ENCODE measurements around the gene WDR64.

Gene WDR64

DNA sequence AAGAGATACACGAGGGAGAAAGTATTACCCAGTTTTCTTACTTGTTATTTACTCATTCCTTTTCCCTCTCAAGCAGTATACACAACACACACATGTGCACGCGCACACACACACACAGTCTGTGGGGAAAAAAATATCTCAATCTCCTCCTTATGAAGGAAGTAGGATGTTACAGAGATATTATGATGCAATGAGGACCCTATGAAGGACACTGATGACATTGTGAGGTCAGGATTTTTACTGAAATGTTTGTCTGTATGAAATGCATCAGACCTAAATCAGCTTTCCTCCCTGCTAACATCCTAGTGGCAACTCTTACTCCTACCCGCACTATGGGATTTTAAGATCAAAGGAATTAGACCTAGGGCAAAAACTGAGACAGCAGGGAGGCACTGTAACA, at the start of gene WDR64:
Gene WDR64, plus strand, starts transcription at position 270 of the 400 bp plus-strand sequence. CDS start 204 bp downstream, outside the sequence.
- DNase-seq, result no peak

DNA sequence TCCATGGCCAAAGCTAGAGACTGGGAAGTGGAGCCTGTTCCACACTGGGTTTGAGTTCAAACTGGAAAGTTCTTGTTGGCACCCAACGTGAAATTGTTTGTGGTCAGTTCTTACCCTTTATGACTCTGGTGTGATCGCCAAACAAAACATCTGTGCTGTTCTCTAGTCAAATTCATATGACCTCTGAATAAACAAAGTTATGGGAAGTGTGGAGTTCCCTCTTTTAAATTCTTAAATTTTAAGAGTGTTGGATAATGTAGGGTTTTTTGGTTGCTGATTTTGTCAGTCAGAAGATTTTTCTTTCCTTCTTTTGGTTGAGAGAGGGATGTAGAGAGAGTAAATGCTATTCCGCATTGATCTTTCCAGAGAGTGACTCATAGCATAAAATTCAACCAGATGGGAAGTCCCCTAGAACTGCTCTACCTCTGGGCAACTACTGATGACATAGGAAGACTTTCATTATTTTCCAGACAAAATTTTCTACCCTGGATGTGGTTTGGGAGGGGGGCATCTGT, 48.3 kb upstream of the WDR64 start:
- DNase-seq, result no peak

DNA sequence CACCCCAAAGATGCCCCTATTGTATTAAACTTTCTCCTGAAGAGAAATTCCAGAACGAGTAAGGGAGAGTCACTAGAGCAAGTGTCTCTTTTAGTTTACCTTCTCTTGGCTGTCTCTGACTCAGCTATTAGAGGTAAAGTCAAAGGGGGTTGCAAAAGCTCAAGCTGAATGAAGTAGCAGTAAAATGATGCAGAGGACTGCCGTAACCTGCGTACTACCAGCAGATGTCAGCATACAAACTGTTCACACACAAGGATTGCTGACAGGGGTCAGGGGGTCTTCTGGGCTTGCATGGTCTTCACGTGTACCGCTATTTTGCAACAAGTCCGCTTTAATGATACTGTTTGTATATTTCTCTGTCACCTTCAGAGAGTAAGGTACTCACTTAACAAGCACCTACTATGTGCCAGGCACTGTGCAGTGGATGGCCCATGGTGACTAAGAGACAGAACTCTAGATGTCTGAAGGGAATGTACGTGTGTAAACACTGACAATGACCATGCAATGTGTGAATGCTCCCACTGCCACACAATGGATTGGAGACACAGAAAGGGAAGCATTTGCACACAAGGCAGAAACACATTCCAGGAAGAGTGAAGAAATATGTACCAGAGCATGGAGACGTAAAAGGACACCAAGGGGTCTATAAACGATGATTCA, 46.8 kb upstream of the WDR64 start:
- DNase-seq, result no peak

GRCh38 chr1:241606544-241606943, 45.5 kb upstream of the WDR64 start:
- no peak for DNase-seq

GRCh38 chr1:241607497-241607896, 44.6 kb upstream of the WDR64 start:
- DNase-seq, result no peak

- no peak for DNase-seq
Measured at GRCh38 chr1:241608379-241609033, 43.6 kb upstream of the WDR64 start.

- no peak for DNase-seq
Measured at GRCh38 chr1:241610056-241610815, 41.8 kb upstream of the WDR64 start.

- DNase-seq, result no peak
Measured at GRCh38 chr1:241611063-241611462, 41.0 kb upstream of the WDR64 start.

GRCh38 chr1:241611736-241612135, 40.3 kb upstream of the WDR64 start:
- no peak for DNase-seq

DNA sequence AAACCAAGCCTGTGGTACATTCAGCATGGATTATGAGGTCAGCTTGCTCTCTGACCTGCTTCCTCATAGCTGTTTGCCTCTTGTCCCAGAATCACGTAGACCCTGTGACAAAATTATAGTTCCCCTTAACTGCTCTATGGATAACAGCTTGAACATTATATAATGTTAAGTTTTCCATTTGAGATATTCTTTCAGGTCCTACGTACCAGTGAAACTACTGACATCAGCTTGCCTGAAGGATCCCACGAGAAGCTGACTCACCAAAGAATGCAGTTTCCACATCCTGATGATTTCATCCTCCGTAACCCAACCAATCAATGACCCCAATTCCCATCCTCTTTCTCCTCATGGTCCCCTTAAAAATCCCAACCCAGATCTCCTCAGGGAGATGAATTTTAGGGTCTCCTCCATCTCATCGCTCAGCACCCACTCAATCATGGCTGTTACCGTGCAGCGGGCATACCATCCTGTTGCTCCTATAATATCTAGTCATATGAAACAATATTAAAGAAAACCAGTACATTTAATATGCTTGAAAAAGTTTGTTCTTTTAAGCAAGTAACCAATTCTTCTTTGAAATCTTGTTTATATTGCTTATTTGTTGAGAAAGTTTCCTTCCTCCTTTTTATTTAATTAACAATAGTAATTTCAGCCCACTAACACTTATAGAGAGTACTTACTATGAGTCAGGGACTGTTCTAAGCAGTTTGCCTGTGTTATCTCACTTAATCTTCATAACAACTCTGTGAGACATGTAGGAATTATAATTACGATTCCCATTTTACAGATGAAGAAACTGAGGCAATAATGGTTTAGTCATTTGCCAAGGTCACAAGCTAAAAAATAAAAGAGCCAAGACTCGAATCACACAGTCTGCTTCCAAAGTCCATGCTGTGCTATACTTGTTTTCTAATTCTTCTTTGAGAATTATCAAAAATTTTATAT, 39.3 kb upstream of the WDR64 start:
- DNase-seq, result no peak

GRCh38 chr1:241614144-241614543, 37.9 kb upstream of the WDR64 start:
- DNase-seq, result no peak

GRCh38 chr1:241614572-241614971, 37.5 kb upstream of the WDR64 start:
- no peak for DNase-seq

DNA sequence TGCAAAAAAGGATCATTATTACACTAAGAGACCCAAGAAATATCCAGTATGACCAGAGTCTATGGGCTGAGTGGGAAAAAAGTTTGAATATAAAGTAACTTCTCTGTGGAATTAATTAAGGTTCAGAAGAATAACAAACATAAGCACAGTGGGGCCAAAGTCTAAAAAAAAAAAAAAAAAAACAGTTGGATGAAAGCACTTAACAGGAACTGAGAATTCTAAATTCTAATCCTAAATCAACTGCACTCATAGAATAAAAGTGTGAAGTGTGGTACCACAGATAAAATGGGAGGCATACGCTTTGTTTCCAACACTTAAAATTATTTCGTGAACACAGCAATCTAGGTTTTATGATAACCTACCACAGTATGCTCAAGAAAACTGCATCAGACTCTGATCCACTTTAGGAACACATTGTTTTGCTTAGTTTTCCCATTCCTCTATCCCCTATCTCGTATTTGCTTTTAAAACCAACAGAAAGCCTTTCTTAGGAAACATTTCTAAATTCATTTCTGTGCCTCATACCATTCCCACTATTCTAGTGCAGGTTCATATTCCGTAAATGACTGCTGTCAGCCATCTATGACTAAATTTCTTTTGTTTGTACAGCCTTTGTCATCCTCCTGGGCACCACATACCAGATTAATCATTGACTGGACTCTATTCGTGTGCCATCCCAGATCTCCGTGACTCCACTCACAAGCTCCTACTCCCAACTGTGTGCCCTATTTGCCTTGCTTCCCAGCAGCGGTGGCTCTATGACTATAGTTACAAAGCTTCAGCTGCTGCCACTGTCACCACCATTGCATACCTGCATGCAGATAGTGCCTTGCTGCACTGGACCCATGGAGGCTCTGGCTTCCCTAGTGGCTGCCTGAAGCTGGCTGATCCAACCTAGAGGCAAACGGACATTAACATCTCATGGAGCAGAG, 36.8 kb upstream of the WDR64 start:
- no peak for DNase-seq

DNA sequence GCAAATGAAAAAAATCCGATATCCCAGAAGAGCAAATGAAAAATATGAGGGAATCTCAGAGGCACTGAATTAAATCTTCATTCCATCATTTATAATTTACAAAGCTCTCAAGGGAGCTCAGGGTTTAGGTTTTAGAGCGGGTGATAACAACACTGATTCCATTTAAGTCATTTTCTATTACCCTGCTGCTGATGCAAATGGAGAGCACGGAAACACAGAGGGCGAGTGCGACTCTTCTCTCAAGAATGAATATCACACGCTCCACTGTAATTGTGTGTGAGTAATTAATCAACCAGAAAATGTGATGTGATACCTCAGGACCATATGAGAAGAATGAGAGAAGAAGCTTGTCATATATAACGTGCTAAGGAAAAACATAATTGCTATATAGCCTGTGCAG, 34.7 kb upstream of the WDR64 start:
- DNase-seq, result no peak

- DNase-seq, result no peak
Measured at GRCh38 chr1:241622669-241623068, 29.4 kb upstream of the WDR64 start.

DNA sequence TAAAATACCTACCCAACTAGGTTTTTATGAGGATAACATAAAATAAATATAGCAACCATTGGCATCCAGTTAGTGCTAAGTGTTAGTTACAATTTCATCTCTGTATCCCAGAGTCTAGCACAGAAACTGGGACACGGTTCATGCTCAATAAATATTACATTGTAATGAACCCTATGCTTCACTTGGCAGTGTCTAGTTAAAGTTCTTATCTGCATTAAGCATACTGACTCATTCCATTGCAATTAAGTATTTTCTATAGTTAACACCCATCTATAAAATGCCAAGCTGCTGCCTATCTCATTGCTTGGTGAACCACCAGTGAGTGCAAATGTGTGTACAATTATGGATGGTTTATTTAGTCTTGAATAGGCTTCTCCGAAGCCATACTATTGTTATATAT, 27.1 kb upstream of the WDR64 start:
- no peak for DNase-seq

DNA sequence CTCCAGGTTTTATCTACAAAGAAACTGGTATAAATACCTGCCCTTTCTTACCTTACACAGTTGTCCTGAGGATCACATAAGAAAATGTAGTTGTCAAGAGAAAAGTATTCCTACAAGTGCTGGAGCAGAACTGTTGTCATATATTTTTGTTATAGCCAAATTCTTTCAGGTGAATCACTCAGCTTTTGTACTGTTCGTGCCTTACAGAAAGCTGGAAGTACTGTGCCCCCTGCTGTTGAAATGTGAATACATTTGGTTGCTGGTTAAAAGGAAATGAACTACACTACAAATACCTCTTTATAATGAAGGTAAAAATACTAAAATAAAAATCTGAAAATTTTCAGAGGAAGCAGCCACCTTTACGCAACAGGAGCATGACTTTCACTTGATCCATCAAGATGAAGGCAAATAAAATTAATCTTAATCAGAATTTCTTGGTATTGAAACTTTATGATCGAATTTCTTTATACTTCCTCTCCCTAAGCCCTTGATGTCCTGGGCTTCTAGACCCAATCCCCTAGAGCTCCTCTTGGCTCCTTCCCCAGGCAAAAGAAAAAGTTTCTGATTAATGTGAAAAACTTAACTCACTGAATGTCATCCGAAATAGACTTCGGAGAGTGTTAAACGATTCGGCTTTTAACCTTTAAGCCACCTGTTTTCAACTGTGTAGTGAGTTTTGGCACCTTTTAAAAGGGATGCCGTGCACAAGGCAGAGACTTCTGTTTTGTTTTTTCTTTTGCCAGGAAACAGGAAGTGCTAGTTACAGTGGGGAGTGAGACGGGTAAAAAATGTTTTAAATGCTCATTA, 24.4 kb upstream of the WDR64 start:
- peak; percentile 23 to 25 for DNase-seq

DNA sequence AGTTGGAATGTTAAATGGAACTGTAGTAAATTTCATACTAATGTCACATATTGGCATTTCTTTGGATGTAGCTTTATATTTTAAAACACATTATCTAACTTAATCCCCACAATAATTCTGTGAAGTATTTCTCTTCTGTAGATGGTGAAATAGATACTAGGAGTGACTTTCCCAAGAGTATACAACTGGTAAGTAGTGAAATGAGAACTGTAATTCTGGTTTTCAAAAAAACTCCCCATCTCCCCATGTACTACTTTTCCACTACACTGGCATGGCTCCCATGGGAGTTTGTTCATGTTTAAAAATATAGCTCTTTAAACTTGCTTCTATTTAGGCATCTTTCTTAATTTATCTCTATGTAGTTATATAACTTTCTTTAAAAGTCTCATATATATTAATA, 22.1 kb upstream of the WDR64 start:
- no peak for DNase-seq

- no peak for DNase-seq
Measured at GRCh38 chr1:241630476-241630875, 21.6 kb upstream of the WDR64 start.

DNA sequence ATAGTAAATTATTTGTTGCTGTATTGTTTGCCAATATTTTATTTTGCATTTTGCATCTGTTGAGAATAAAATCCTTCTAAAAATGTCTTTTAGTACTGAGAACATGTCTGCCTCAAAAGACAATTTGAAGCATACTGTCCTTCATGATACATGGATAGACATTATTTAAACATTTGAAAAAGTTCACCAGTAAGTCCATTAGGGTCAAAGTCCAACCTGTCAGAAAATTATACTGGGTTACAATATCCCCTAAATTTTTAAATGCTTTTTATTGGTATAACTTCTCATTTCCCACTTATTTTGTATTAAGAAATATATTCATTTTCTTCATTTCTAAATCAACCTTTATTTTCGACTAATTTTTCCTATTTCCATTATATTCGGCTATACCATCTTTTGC, 21.2 kb upstream of the WDR64 start:
- no peak for DNase-seq

DNA sequence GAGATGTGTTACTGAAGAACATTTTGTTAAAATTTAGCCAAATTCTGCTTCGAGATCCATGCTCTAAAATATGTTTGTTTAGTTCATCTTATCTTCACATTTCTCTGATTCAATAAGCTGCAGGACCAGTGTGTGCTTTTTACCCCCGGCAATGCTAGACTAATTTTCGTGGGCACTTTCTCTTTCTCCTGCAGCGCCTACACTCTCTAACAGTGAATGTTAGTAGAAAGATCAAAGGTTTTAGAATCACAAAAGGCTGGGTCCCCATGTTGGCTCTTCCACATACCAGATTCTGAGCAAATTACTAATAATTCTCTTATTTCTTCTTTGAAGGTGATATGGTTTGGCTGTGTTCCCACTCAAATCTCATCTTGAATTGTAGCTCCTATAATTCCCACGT, 20.4 kb upstream of the WDR64 start:
- DNase-seq, result no peak
